HEK293 (cell line): Measurements from ENCODE around the gene P2RY2.

ENCODE experiments used
- CTCF ChIP-seq: fragments of 450-650 bp; formaldehyde crosslinking; IDR thresholded peaks from 2 replicates; pipeline ENCODE4 v1.5.1; 2016; ENCODE audit warnings: missing biosample characterization, missing genetic modification characterization
- REST ChIP-seq: fragments of 450-650 bp; formaldehyde crosslinking; IDR thresholded peaks from 2 replicates; pipeline ENCODE4 v1.5.1; 2016; ENCODE audit warnings: missing biosample characterization, missing genetic modification characterization
- SALL2 ChIP-seq: fragments of 450-650 bp; formaldehyde crosslinking; IDR thresholded peaks from 2 replicates; pipeline ENCODE4 v1.5.0; 2017; ENCODE audit warnings: missing biosample characterization, mild to moderate bottlenecking, missing genetic modification characterization, borderline replicate concordance
- ZSCAN30 ChIP-seq: fragments of 450-650 bp; IDR thresholded peaks from 2 replicates; pipeline ENCODE4 v1.5.1; 2018; ENCODE audit warnings: missing biosample characterization, mild to moderate bottlenecking, missing genetic modification characterization, moderate library complexity

- no peak for TF ChIP-seq CTCF
- TF ChIP-seq ZSCAN30 (tag by site-specific recombination): no peak
- no peak for TF ChIP-seq REST (tag by site-specific recombination)
- TF ChIP-seq SALL2: no peak
Observed at GRCh38 chr11:73221451-73221850, 3.4 kb downstream of the P2RY2 start.
